GM12891 (cell line): Measurements from ENCODE around the gene CHRNA10.

Source experiments
- POLR2A ChIP-seq: IDR thresholded peaks from 2 replicates; pipeline ENCODE4 v1.6.1; 2011; ENCODE audit warnings: low read depth, low read length, control low read depth
- POLR2AphosphoS5 ChIP-seq: IDR thresholded peaks from 2 replicates; pipeline ENCODE4 v1.6.1; 2011; ENCODE audit warnings: low read depth, low read length, control low read depth

- TF ChIP-seq POLR2AphosphoS5 (no peak), POLR2A (no peak)
These were observed 44.8 kb downstream of the CHRNA10 start for GRCh38 chr11:3626250-3626960.
